Neural crest cell (in vitro differentiated cells): ENCODE results near the gene BAIAP3. TPM values are rescaled to one million over a fixed set of nuclear protein-coding genes. Genes with fewer than 3 reads are reported as not detected.

ENCODE experiments used
- DNase-seq: peaks from one replicate; pipeline ENCODE4 v3.0.0; 2021; ENCODE audit warnings: low read depth, mixed read lengths, low spot score
- H3K27ac Mint-ChIP-seq: one replicate; pipeline ENCODE4 v1.8.0; 2021; ENCODE audit warnings: mild to moderate bottlenecking, mixed read lengths; ENCODE audit not compliant: unreplicated experiment
- H3K27me3 Mint-ChIP-seq: 2 replicates; pipeline ENCODE4 v1.8.0; 2021; ENCODE audit warnings: low read depth, mild to moderate bottlenecking, mixed read lengths
- H3K36me3 Mint-ChIP-seq: 2 replicates; pipeline ENCODE4 v1.8.0; 2021; ENCODE audit warnings: low read depth, mild to moderate bottlenecking, mixed read lengths
- H3K4me1 Mint-ChIP-seq: 2 replicates; pipeline ENCODE4 v1.8.0; 2021; ENCODE audit warnings: mixed read lengths
- H3K4me3 Mint-ChIP-seq: one replicate; pipeline ENCODE4 v1.8.0; 2021; ENCODE audit warnings: mild to moderate bottlenecking, mixed read lengths
- H3K9me3 Mint-ChIP-seq: 2 replicates; pipeline ENCODE4 v1.8.0; 2021; ENCODE audit warnings: mixed read lengths
- CTCF ChIP-seq: fragments of 200-600 bp; sonication (generic); conservative IDR thresholded peaks from 2 replicates; pipeline ENCODE4 v1.5.0; 2021; ENCODE audit warnings: antibody characterized with exemption, mild to moderate bottlenecking
- total RNA-seq: library from RNA; stranded (reverse); gene quantifications from 2 replicates; pipeline ENCODE4 v1.2.1, GENCODE V29; 2021

The BAIAP3 gene
- total RNA-seq, 1 donor from 2014 or later, result 3.4 TPM

GRCh38 chr16:1378804-1379303, 45.4 kb downstream of the BAIAP3 start:
- Mint-ChIP-seq H3K27me3 (peaks cover 2% of the 10 kb centered on the region), H3K4me3 (peak overlapping the region; percentile 85), H3K9me3 (no peaks in the 10 kb centered on the region), H3K36me3 (no peaks in the 10 kb centered on the region), H3K27ac (peak overlapping the region; percentile 87), H3K4me1 (peaks cover 19% of the 10 kb centered on the region)
- no peak for TF ChIP-seq CTCF
- peak; percentile 22 for DNase-seq

- DNase-seq, result peak; percentile 71
- Mint-ChIP-seq H3K4me3 (peak overlapping the region; percentile 87), H3K9me3 (no peaks in the 10 kb centered on the region), H3K27ac (no peak overlapping the region), H3K36me3 (no peaks in the 10 kb centered on the region), H3K4me1 (peaks cover 19% of the 10 kb centered on the region), H3K27me3 (peaks cover 2% of the 10 kb centered on the region)
- no peak for TF ChIP-seq CTCF
These were observed 46.0 kb downstream of the BAIAP3 start for GRCh38 chr16:1379304-1380076.

- peaks cover 2% of the 10 kb centered on the region for H3K27me3 Mint-ChIP-seq
- H3K4me3 Mint-ChIP-seq, result peak overlapping the region; percentile 87
- no peak for TF ChIP-seq CTCF
- no peaks in the 10 kb centered on the region for H3K9me3 Mint-ChIP-seq
- no peaks in the 10 kb centered on the region for H3K36me3 Mint-ChIP-seq
- H3K4me1 Mint-ChIP-seq, result peaks cover 19% of the 10 kb centered on the region
- H3K27ac Mint-ChIP-seq, result no peak overlapping the region
- no peak for DNase-seq
These were observed 46.8 kb downstream of the BAIAP3 start for GRCh38 chr16:1380195-1380594.

- peaks cover 2% of the 10 kb centered on the region for H3K27me3 Mint-ChIP-seq
- H3K36me3 Mint-ChIP-seq, result no peaks in the 10 kb centered on the region
- no peaks in the 10 kb centered on the region for H3K9me3 Mint-ChIP-seq
- no peak overlapping the region for H3K4me3 Mint-ChIP-seq
- no peak for TF ChIP-seq CTCF
- no peak for DNase-seq
- peaks cover 19% of the 10 kb centered on the region for H3K4me1 Mint-ChIP-seq
- H3K27ac Mint-ChIP-seq, result no peak overlapping the region
These were observed 48.4 kb downstream of the BAIAP3 start for GRCh38 chr16:1381612-1382406.

GRCh38 chr16:1383556-1383955, 50.1 kb downstream of the BAIAP3 start:
- TF ChIP-seq CTCF, result no peak
- Mint-ChIP-seq H3K4me1 (peaks cover 9% of the 10 kb centered on the region), H3K27me3 (peaks cover 2% of the 10 kb centered on the region), H3K27ac (no peak overlapping the region), H3K36me3 (no peaks in the 10 kb centered on the region), H3K4me3 (no peak overlapping the region), H3K9me3 (no peaks in the 10 kb centered on the region)
- DNase-seq, result no peak
